ENCODE measurements around the gene TLR10.
"Not testable (repeated sequence)": the region's sequence is repeated elsewhere in the genome, so short reads cannot be mapped to it uniquely, and the experiment has no call there.

TLR10 gene, protein sequence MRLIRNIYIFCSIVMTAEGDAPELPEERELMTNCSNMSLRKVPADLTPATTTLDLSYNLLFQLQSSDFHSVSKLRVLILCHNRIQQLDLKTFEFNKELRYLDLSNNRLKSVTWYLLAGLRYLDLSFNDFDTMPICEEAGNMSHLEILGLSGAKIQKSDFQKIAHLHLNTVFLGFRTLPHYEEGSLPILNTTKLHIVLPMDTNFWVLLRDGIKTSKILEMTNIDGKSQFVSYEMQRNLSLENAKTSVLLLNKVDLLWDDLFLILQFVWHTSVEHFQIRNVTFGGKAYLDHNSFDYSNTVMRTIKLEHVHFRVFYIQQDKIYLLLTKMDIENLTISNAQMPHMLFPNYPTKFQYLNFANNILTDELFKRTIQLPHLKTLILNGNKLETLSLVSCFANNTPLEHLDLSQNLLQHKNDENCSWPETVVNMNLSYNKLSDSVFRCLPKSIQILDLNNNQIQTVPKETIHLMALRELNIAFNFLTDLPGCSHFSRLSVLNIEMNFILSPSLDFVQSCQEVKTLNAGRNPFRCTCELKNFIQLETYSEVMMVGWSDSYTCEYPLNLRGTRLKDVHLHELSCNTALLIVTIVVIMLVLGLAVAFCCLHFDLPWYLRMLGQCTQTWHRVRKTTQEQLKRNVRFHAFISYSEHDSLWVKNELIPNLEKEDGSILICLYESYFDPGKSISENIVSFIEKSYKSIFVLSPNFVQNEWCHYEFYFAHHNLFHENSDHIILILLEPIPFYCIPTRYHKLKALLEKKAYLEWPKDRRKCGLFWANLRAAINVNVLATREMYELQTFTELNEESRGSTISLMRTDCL

GRCh38 chr4:38782452-38783108, at the start of gene TLR10:
TLR10 (minus strand) TSS chr4:38782990; CDS start chr4:38775590, 7,400 bp downstream.
- no peak for DNase-seq (ENCODE audit: extremely low read depth in 1 of 2, low read depth in 1 of 2)

- no peak for DNase-seq (ENCODE audit: extremely low read depth in 1 of 2, low read depth in 1 of 2)
Observed at GRCh38 chr4:38832206-38832605, 49.4 kb upstream of the TLR10 start.

GRCh38 chr4:38831653-38832052, 48.9 kb upstream of the TLR10 start:
- no peak for DNase-seq (ENCODE audit: extremely low read depth in 1 of 2, low read depth in 1 of 2)

GRCh38 chr4:38829237-38829636, 46.4 kb upstream of the TLR10 start:
- DNase-seq (ENCODE audit: extremely low read depth in 1 of 2, low read depth in 1 of 2): no peak

DNA sequence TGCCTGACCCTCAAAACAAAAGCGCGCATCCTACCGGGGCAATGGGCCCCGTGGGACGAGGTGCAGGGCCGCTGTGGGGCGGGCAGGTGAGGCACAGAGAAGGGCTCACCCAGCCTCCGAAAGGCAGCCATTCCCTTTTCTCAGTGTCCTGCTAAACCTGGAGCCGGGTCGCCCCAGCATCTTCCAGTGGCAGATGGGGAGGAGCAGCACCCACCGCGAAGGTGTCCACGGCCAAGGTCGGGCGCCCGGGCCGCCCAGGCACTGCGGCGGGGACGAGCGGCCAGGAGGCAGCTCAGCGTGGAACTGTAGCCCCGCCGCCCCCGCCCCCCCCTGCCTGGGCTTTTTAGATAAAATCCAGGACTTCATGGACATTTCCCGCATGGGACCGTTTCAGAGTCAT, 41.0 kb upstream of the TLR10 start:
- no peak for DNase-seq (ENCODE audit: extremely low read depth in 1 of 2, low read depth in 1 of 2)

- no peak for DNase-seq (ENCODE audit: extremely low read depth in 1 of 2, low read depth in 1 of 2)
Observed at GRCh38 chr4:38822748-38823303, 40.0 kb upstream of the TLR10 start.

GRCh38 chr4:38821739-38822138, 38.9 kb upstream of the TLR10 start:
- DNase-seq (ENCODE audit: extremely low read depth in 1 of 2, low read depth in 1 of 2): no peak

- DNase-seq (ENCODE audit: extremely low read depth in 1 of 2, low read depth in 1 of 2): no peak
Observed at GRCh38 chr4:38820329-38821061, 37.7 kb upstream of the TLR10 start.

DNA sequence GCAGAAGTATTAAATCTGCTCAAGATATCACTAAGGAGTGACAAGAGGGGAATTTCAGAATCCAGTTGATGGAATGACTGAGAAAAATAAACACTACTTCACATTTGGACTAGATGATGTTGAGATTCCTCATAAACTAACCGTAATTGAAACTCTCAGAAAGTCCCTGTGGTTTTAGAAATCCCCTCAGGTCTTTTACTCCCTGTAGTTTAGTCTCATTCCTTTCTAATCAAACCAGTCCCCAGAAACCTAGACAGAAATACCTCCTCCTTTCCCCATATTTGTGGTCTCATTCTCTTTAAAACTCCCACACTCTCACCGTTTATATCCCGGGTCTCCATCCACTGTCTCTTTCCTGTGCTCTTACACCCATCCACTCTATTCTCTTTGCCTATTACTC, 36.8 kb upstream of the TLR10 start:
- no peak for DNase-seq (ENCODE audit: extremely low read depth in 1 of 2, low read depth in 1 of 2)

- no peak for DNase-seq (ENCODE audit: extremely low read depth in 1 of 2, low read depth in 1 of 2)
Observed at GRCh38 chr4:38818441-38818976, 35.7 kb upstream of the TLR10 start.

DNA sequence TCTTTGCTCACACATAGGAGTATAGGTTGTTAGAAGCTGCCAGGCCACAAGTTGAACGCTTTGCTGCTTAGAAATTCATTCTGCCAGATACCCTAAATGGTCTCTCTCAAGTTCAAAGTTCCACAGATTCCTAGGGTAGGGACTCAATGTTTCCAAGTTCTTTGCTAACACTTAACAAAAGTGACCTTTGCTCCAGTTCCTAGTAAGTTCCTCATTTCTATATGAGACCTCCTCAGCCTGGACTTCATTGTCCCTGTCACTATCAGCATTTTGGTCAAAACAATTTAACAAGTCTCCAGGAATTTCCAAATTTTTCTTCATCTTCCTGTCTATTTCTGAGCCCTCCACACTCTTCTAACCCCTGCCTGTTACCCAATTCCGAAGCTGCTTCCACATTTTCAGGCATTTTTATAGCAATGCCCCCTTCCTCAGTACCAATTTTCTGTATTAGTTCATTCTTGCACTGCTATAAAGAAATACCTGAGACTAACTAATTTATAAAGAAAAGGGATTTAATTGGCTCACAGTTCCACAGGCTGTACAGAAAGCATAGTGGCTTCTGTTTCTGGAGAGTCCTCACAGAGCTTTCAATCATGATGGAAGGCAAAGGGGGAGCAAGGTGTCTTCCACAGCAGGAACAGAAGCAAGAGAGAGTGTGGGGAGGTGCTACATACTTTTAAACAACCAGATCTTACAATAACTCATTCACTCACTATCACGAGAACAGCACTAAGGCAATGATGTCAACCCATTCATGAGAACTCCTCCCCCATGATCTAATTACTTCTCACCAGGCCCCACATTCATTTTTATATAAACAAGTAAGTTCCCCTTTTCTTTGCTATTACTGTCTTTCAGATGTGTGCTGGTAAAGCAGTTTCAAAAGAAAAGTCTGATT, 33.3 kb upstream of the TLR10 start:
- no peak for DNase-seq (ENCODE audit: extremely low read depth in 1 of 2, low read depth in 1 of 2)

DNA sequence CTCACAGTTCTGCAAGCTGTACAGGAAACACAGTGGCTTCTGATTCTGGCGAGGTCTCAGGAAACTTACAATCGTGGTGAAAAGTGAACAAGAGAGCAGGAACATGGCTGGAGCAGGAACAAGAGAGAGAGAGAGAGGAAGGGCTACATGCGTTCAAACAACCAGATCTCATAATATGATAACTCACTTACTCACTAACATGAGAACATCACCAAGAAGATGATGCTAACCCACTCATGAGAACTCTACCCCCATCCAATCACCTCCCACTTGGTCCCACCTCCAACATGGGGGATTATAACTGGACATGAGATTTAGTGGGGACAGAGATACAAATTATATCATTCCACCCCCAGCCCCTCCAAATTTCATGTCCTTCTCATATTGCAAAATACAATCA, 31.6 kb upstream of the TLR10 start:
- DNase-seq (ENCODE audit: extremely low read depth in 1 of 2, low read depth in 1 of 2): no peak

DNA sequence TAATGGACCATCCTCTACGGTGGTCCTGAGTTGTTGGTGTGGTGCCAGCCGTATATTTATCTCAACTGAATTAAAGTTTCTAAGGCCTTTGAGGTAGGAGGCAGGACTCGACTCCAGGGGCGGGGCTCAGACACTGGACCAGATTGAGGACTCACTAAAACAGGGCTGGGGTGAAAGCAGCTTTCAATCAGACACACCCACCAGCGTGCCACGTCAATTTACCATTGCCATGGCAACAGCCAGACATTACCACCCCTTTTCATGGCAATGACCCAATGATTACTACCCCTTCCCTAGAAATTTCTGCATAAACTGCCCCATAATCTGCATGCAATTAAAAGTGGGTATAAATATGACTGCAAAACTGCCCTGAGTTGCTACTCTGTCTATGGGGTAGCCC, 28.5 kb upstream of the TLR10 start:
- DNase-seq (ENCODE audit: extremely low read depth in 1 of 2, low read depth in 1 of 2): no peak

GRCh38 chr4:38807462-38807861, 24.7 kb upstream of the TLR10 start:
- not testable (repeated sequence) for DNase-seq (ENCODE audit: extremely low read depth in 1 of 2, low read depth in 1 of 2)

- DNase-seq (ENCODE audit: extremely low read depth in 1 of 2, low read depth in 1 of 2): not testable (repeated sequence)
Observed at GRCh38 chr4:38806251-38806650, 23.5 kb upstream of the TLR10 start.

- no peak for DNase-seq (ENCODE audit: extremely low read depth in 1 of 2, low read depth in 1 of 2)
Observed at GRCh38 chr4:38805530-38806145, 22.8 kb upstream of the TLR10 start.

DNA sequence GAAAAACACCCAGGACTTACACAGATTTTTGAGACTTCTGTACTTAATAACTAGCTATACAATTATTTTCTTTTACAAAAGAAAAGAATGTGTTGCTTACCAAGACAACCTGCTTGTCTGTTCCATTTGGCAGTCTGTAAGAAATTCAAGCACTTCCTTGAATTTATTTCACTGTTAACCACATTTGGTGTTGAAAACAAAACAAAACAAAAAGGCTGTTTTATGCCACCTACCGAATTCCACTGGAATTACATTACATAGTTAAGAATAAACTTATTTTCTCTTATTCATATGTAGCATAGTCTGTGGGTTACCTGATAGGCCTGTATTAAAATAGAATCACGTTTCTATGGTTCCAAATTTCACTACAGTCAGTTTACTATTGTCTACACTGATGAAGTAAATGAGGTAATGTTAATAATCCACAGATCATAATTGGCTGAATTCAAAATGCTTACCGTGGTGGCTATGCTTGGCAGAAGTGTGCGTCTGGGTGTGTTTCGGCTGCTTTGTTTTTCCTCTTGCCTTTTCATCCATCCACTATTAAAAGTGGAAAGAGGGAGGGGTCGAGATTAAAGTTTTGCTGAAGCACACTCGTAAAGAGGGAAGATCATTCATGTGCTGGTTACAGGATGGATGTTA, 22.0 kb upstream of the TLR10 start, which contains the start of gene TLR1:
TSS of gene TLR1 (minus strand) at position 138 of the 642 bp plus-strand sequence. CDS start 5,960 bp downstream, outside the sequence.
- DNase-seq (ENCODE audit: extremely low read depth in 1 of 2, low read depth in 1 of 2): no peak
